NCI-H526 treated with DMSO at 0.1 percent for 48 hours (cell line): ENCODE results near the gene NFAT5.
"Not testable (repeated sequence)": the region's sequence is repeated elsewhere in the genome, so short reads cannot be mapped to it uniquely, and the experiment has no call there.

Source experiments
- DNase-seq: peaks from one replicate; lab custom pipeline; 2025; lab: John Stamatoyannopoulos, UW

Gene NFAT5

DNA sequence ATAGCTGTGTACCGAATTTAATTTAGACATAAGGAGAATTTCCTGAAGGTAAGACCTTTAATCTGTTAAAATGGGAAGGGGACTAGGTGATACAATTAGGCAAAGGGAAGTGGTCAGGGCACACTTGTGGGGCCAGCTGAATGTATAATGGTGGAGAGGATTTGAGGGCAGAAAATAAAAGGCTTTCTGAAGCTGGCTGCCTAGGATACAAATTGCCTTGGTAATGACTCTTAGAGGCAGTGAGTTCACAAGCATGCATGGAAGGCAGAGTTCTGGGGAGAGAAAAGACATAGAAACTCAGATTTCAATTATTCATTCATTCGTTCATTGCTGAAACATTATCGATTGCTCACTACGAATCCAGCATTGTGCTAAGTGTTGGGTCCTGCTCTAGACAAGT, 12.4 kb upstream of the NFAT5 start:
- no peak for DNase-seq

DNA sequence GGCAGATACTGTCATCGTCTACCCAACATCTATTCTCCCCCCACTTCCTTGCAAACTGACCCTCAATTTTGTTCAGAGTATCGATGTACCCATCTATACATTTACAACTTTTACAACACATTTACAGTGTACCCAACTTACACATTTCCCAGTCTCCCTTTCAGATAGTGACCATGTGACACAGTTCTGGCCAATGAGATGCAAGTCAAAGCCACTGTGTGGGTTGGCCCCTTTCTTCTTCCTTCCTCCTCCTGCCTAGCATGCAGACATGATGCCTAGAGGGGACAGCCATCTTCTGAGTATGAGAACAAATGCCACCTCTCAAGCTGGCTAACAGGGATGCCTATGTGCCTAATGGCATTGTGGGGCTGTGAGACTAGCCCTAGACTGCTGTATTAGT, 11.3 kb upstream of the NFAT5 start:
- no peak for DNase-seq

DNA sequence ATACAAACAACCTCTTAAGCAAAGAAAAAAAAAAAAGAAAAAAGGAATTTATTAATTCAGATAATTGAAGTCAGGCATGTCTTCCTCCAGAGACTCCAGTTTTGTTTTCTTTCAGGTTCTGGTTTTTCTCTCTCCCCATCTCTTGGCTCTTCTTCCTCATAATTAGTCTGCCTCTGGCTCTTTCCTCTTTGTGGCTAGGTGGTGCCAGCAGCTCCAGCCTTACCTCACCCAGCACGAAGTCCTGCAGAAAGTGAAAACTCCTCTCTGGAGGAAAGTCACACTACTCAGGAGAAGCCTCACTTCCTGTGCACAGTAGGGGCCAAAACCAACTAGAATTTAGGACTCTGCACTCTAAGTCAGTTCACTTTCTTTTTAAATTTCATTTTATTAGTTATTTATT, 10.3 kb upstream of the NFAT5 start:
- no peak for DNase-seq

DNA sequence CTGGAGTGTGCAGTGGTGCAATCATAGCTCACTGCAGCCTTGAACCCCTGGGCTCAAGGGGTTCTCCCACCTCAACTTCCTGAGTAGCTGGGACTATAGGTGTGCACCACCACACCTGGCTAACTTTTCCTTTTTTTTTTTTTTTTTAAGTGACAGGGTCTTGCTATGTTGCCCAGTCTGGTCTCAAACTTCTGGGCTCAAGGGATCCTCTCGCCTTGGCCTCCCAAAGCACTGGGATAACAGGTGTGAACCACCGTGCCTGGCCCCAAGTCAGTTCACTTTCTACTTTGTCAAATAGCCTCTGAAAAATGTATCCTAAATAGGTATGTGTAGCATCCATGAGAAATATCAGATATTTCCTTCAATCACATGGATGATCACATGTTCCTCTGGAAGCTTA, 9.9 kb upstream of the NFAT5 start:
- DNase-seq, result no peak

DNA sequence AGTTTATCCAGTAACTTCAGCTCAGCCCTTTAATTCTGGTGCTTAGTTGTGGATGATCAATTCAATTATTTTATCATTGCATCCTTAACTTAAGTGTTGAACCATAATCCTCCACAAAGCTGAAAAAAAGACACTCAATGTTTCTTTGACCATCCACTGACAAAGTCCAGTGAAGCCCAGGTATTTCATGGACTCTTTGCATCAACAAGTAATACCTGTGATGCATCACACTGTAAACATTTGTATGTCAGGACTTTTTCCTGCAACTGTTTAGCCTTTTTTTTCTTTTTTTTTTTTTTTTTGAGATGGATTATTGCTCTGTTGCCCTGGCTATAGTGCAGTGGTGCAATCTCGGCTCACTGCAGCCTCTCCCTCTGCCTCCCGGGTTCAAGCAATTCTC, 6.6 kb upstream of the NFAT5 start:
- DNase-seq, result no peak

DNA sequence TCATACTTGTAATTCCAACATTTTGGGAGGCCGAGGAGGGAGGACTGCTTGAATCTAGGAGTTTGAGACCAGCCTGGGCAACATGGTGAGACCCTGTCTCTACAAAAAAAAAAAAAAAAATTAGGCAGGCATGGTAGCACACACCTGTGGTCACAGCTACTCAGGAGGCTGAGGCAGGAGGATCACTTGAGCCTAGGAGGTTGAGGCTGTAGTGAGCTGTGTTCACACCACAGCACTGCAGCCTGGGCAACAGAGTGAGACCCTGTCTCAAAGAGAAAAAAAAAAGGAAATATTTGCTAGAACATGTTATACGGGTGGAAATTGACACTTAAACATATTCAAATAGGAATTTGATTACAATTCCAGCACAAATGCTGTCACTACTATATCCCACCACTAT, 4.4 kb upstream of the NFAT5 start:
- not testable (repeated sequence) for DNase-seq

DNA sequence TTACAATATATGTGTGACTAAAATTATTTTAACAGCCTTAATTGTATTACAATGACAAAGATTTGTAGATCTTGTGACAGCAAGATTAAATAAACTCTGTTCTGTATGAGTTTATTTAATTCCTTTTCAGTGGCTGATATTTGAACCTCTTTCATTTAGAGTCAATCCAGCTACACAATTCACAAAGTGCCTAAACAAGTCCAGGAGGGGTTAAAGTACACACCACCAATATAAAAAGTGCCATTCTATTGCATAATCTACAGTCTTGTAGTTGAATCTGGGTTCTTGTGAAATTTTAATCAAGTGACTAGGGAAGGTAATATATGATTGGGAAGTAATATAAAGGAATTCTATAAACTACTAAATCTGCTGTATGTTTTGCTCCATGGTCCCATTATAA, 3.9 kb upstream of the NFAT5 start:
- no peak for DNase-seq

DNA sequence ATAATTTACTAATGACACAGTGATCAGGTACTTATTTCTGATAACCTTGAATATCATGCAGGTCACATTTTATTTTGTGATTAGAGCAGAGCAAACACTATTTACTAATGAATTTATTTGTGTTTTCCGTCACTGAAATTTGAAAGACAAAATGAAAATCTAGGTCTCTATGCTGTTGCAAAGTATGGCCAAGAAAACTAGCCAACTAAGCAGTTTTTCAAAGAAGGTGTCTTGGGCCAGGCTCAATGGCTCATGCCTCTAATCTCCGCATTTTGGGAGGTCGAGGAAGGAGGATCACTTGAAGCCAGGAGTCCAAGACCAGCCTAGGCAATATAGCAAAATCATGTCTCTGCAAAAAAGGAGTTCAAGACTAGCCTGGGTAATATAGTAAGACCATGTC, 3.0 kb upstream of the NFAT5 start:
- DNase-seq, result no peak

DNA sequence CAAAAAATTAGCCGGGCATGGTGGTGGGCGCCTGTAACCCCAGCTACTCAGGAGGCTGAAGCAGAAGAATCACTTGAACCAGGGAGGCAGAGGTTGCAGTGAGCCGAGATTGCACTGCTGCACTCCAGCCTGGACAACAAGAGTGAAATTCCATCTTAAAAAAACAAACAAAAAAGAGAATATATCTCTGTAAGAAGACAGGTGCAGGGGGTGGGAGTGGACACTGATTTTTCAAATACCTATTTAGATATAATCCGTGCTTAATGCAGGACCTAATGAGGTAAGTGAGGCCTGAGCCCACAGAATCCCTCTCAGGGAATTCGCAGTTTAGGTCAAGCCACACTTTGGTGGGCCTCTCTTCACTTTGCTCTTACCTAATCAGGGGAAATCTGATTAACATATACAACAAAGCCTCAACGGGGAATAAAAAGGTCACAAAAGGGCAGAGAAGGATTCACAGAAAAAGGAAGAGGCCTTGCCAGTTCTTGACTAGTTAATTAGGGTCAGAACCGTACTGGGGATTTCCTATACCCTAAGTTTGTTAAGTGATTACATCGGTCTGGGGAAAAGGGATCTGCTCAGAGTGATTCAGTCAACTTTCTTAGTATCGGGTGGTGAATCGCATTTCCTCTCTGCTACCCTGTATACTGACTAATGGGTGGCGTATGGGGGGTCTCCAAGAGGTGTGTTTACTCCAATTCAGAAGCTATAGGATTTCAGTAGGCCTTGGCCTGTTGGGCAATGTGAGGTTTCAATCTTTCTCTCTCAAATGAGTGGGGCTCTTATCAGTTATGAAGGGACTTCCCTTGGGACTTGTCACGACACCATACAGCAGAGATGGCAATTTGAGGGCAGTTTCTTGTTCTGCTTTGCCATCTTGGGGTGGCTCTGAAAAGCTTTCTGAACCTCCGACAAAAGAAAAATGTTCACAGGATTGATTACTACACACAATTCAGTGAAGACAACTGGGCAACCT, 1.9 kb upstream of the NFAT5 start:
- DNase-seq, result peak; percentile 3

DNA sequence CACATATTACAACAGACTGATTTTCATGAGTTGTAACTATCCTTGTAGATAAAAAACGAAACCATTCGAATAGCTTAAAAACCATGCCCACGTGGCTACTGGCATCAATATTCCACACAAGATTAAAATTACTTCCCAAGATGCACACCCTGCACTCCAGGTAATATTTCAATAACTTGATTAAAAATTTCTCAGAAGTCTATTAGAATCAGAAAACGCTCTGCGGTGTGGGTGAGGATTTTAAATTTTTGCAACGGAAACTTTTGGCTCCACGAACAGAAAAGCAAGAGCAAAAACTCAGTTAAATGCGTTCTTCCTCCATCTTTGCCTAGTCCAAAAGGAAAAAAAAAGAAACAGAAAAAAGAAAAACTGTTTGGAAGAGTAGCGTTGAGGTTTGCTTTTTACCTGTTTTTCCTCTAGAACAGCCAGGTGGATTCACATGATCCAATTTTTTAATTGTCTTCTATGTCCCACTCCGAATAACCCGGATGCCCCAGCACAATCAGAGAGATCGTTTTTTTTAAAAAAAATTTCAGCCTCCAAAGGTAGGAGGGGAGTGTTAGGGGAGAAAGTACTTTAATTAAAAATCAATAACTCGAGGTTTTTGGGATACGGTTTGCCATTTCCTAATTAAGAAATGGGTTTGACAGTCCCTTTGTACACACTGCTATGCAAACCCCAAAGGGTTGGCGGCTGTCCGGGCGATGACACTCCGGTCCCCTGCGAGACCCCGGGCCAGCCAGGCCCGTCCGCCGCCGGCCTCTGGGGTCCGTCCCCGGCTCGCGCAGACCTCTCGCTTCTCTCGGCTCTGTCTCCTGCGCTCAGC, 708 bp upstream of the NFAT5 start:
- peak; percentile 41 for DNase-seq

DNA sequence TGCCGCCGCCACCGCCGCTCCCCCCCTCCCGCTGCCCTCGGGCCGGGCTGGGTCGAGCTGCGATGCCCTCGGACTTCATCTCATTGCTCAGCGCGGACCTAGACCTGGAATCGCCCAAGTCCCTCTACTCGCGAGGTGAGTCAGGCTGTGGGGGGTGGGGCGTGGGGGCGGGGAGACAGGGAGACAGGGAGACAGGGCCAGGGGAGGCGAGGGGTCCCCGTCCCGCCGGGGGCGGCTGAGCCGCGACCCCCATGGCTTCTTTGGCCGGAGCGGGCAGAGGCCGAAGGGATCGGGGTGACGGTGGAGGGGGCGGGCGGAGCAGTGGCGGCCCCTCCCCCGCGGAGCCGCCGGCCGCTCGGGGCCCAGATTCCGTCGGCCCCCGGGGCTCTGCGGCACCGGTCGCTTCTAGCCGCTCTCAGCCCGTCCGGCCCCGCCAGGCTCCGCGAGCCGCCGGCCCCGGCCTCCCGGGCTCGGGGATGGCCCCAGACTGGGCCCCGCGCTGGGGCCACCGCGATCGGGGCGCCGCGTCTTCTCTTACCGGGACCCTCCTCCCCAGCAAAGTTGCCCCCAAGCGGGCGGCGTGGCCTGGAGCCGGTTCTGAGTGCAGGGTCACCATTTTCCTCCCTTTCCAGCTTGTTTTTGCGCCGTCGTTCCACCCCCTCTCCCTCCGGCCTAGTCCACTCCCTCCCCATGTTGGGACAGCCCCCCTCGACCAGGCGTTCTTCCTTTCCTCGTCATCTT, 644 bp downstream of the NFAT5 start:
- peak; percentile 43 for DNase-seq

DNA sequence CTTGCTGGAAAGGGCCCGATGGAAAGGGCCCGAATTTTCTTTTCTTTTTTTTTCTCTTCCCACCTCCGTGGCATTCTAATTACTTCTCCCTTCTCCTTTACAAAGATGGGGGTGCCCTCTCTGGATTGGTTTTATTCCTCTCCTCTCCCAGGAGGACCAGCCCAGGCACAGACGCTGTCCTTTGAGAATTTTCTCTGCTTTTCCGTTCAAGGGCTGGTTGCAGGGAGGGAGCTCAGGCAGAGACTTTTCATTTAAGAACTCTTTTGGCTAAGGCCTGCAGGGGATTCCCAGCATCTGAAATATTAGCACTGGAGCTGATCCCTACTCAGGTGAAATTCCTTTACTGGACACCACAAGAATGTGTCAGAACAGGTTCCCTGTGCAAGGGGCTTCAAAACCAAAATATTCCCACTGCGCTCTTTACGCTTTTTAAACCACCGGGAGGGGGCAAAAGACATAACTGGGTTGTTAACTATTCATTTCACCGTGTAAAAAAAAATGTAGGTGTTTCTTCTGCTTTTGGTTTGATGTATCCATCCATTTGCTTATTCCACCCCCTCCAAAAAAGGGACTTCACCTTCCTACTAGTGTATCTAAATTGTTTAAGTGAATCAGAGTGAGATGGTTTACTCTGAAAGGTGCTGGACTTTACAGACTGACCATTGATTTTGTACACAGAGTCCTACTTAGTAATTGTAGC, 1.4 kb downstream of the NFAT5 start:
- peak; percentile 43 for DNase-seq

DNA sequence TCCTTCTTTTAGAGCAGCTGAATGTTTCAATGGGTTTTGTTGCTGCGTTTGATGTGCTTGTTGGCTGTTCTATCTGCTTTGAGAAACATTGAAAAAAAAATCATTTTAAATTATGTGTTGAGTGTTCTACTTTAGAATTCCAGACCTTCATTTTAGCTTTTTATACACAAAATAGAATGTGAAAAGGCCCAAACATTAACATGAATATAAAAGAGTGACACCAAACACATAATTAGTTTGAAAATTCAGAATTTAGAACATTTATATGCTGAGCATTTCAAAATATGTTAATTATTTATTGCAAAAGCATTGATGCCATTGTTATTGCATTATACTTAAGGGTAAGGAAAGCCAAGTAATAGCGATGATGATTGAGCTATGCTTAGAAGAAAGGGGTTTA, 2.9 kb downstream of the NFAT5 start:
- no peak for DNase-seq

DNA sequence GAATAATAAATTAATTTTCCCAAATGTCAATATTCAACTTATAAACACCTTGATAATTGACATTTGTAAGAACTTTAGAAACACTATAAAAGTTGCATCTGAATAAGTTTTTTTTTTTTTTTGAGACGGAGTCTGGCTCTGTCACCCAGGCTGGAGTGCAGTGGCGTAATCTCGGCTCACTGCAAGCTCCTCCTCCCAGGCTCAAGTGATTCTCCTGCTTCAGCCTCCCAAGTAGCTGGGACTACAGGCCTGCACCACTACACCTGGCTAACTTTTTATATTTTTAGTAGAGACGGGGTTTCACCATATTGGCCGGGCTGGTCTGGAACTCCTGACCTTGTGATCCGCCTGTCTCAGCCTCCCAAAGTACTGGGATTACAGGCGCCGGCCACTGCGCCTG, 13.0 kb downstream of the NFAT5 start:
- not testable (repeated sequence) for DNase-seq

DNA sequence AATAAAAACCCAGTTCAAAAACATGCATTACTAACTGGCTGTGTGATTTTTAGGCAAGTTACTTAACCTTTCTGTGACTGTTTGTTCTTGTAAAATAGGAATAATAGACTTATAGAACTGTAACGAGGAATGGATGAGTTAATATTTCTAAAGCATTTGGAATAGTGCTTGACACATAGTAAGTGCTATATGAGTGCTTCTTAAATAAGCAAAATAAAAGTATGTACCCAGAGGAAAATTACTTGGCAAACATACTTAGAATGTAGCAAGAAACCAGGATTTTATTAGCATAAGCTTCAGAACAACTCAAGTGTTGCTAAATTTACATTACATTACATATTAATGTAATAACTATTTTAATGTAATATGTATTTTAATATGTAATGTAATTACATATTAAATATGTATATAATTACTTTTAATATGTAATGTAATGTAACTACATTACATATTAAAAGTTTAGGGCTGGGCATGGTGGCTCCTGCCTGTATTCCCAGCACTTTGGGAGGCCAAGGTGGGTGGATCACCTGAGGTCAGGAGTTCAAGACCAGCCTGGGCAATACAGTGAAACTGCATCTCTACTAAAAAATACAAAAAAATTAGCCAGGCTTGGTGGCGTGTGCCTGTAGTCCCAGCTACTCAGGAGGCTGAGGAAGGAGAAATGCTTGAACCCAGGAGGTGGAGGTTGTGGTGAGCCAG, 14.2 kb downstream of the NFAT5 start:
- no peak for DNase-seq

DNA sequence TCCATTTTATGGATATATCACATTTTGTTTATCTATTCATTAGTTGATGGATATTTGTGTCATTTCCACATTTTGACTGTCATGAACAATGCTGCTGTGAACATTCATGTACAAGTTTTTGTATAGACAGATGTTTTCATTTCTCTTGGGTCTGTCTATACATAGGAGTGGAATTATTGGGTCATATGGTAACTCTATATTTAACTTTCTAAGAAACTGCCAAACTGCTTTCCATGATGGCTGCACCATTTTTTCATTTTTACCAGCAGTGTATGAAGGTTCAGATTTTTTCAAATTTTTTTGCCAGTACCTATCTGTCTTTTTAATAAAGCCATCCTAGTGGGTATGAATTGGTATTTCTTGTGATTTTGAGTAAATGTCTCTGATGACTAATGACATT, 15.5 kb downstream of the NFAT5 start:
- no peak for DNase-seq

DNA sequence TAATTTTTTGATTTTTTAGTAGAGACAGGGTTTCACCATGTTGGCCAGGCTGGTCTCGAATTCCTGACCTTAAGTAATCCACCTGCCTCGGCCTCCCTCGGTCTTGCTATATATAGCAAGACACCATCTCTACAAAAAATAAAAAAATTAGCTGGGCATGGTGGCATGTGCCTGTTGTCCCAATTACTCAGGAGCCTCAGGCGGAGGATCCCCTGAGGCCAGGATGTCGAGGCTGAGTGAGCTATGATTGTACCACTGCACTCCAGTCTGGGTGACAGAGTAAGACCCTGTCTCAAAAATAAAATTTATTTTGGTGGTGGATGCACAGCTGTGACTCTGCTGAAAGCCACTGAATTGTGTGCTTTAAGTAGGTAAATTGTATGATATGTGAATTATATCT, 18.7 kb downstream of the NFAT5 start:
- DNase-seq, result not testable (repeated sequence)

DNA sequence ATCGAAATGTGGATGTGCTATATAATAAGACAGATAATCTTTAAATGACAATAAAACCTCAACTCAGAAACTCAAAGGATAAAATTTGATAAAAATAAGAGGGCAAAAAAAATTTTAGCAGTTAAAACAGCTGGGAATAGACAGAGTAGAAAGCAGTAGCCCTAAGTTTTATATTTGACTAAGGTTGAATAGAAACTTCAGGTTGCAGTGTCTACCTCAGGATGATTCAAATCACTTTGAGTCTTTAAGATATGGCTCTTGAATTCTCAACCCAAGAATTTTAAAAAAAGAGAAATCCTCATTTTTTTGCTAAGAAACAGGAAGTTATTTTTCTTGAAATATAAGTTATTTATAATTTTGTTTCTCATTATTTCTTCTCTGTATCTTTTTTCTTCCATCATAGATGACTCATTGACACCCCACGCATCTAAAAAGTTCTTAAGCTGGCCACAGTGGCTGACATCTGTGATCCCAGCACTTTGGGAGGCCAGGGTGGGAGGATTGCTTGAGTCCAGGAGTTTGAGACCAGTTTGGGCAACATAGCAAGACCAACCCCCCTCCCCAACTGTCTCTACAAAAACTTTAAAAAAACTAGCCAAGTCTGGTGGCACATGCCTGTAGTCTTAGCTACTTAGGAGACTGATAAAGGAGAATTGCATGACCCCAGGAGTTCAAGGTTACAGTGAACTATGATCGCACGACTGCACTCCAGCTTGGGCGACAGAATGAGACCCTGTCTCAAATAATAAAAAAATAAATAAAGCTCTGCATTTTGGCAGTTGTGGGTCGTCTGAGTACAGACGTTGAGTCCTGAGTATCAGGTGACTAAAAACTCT, 23.9 kb downstream of the NFAT5 start:
- peak; percentile 1 for DNase-seq

DNA sequence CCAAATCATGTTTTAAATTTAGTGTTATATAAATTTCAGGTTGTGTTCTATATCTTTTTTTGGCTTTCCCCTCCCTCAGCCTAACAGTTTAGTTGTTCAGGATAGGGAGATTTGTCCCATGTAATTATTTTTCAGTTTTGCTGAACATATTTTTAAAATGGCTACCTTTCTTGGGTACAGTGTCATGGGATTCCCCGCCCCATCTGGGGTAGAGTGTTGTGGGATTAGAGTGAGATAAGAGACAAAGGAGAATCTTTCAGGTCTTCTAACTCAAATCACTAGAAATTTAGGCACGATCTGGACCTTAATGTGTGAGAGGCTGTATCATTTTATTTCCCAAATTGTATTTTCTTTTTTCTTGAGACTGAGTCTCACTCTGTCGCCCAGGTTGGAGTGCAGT, 24.8 kb downstream of the NFAT5 start:
- DNase-seq, result no peak

DNA sequence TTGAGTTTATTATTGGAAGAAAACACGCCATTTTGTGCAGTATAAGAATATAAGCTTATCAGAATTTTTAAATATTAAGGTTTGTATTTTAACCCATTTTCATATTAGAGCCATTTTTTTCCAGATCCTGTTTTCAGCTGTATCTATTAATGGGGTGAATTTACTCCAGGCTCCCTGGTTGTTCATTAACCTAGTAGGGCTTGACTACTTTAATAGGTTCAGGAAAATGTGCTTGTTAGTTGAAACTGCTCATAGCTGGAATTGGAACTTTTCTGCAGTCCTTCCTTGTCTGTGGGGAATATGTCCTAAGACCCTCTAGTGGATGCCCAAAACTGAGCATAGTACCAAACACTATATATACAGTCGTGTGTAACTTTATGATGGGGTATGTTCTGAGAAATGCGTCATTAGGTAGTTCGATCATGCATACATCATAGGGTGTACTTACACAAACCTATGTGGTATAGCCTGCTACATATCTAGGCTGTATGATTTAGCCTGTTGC, 28.0 kb downstream of the NFAT5 start:
- DNase-seq, result no peak
